ENCODE data around the gene ATP6V1E1.

GRCh38 chr22:17576470-17576869, 52.1 kb downstream of the ATP6V1E1 start:
- TF ChIP-seq POLR2AphosphoS5 (IDR thresholded peaks at IDR 0.05; ENCODE audit: low read depth, low read length) (no peak), REST (IDR thresholded peaks at IDR 0.05; ENCODE audit: insufficient read depth in 1 of 2, low read depth in 2 of 2, low read length in 2 of 2) (no peak), TAF1 (IDR thresholded peaks at IDR 0.05; ENCODE audit: borderline replicate concordance, insufficient read depth, low read length) (no peak), FOXP2 (optimal IDR thresholded peaks at IDR 0.05; ENCODE audit: borderline replicate concordance, extremely low read depth, extremely low read length, insufficient read depth) (no peak), SIN3A (IDR thresholded peaks at IDR 0.05; ENCODE audit: borderline replicate concordance, insufficient read depth, low read length) (no peak)
